Nephron (organoid): ENCODE data around the gene GANC.

ENCODE experiments used
- H3K27ac Mint-ChIP-seq, 3 experiments: 2 replicates each; pipeline ENCODE4 v1.8.0; 2020; ENCODE audit warnings: mixed read lengths in 3 of 3, mild to moderate bottlenecking in 2 of 3, moderate library complexity in 1 of 3
- H3K27me3 Mint-ChIP-seq: 2 replicates; pipeline ENCODE4 v1.8.0; 2021; ENCODE audit warnings: low read depth, mild to moderate bottlenecking, moderate library complexity, mixed read lengths
- H3K36me3 Mint-ChIP-seq: 2 replicates; pipeline ENCODE4 v1.8.0; 2020; ENCODE audit warnings: low read depth, mixed read lengths
- H3K4me1 Mint-ChIP-seq: 2 replicates; pipeline ENCODE4 v1.8.0; 2020; ENCODE audit warnings: mixed read lengths
- H3K4me3 Mint-ChIP-seq, 3 experiments: 2 replicates each; pipeline ENCODE4 v1.8.0; 2020; ENCODE audit warnings: mild to moderate bottlenecking in 3 of 3, mixed read lengths in 3 of 3, moderate library complexity in 2 of 3
- H3K9me3 Mint-ChIP-seq: 2 replicates; pipeline ENCODE4 v1.8.0; 2020; ENCODE audit warnings: mixed read lengths
- CTCF ChIP-seq, 3 experiments: fragments of 200-600 bp; sonication (generic); IDR thresholded peaks; one replicate each; pipeline ENCODE4 v1.5.0; 2021; ENCODE audit warnings: antibody characterized with exemption in 3 of 3; ENCODE audit not compliant: unreplicated experiment in 3 of 3

The GANC gene

GRCh38 chr15:42359249-42359648 is 86.2 kb downstream of the GANC start, which contains the start of gene CAPN3:
CAPN3 (plus strand) TSS chr15:42359501; CDS start chr15:42359806, 305 bp downstream.
- Mint-ChIP-seq H3K9me3 (no peaks in the 10 kb centered on the region), H3K27ac (peak within 1 kb of the TSS in 1 of 3 experiments; percentile 21), H3K4me1 (peaks cover 30% of the 10 kb centered on the region), H3K4me3 (peak within 1 kb of the TSS in 1 of 3 experiments; percentile 69), H3K36me3 (no peaks in the 10 kb centered on the region), H3K27me3 (no peaks in the 10 kb centered on the region)
- no peak for TF ChIP-seq CTCF (IDR thresholded peaks at IDR 0.05; ENCODE audit: unreplicated experiment in 3 of 3)

GRCh38 chr15:42359985-42360384 is 87.0 kb downstream of the GANC start:
- Mint-ChIP-seq H3K27me3 (no peaks in the 10 kb centered on the region), H3K4me3 (peak overlapping the region in 1 of 3 experiments; percentile 69), H3K9me3 (no peaks in the 10 kb centered on the region), H3K4me1 (peaks cover 30% of the 10 kb centered on the region), H3K36me3 (no peaks in the 10 kb centered on the region), H3K27ac (no peak overlapping the region)
- TF ChIP-seq CTCF (IDR thresholded peaks at IDR 0.05; ENCODE audit: unreplicated experiment in 3 of 3) = no peak

DNA sequence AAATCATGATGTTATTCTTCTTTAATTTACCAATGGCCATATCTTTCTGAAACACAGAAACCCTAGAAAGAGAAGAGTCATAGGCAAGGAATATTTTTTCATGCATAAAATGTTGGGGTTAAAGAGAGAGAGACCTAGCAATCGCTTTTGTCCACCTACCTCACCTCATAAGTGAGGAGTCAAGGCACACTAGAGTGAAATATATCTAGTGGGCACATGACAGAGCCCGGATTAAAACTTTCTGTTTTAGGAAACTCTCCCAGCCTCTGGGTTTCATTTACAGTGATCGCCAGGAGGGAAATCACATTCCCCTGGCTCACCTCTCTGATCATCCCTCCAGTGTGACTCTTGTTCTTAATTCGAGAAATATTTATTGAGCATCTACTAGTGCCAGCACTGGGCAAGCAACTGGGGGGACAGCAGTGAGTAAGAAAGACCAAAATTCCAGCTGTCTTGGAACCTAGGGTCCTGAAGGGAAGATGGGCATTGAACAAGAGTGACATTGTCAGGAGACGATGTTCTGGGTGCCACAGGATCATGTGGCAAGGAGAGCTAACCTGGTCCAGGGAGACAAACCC is 87.6 kb downstream of the GANC start:
- peaks cover 30% of the 10 kb centered on the region for H3K4me1 Mint-ChIP-seq
- H3K4me3 Mint-ChIP-seq = peak overlapping the region in 1 of 3 experiments; percentile 69
- no peaks in the 10 kb centered on the region for H3K9me3 Mint-ChIP-seq
- TF ChIP-seq CTCF (IDR thresholded peaks at IDR 0.05; ENCODE audit: unreplicated experiment in 3 of 3) = no peak
- no peaks in the 10 kb centered on the region for H3K27me3 Mint-ChIP-seq
- H3K27ac Mint-ChIP-seq = no peak overlapping the region
- H3K36me3 Mint-ChIP-seq = no peaks in the 10 kb centered on the region

DNA sequence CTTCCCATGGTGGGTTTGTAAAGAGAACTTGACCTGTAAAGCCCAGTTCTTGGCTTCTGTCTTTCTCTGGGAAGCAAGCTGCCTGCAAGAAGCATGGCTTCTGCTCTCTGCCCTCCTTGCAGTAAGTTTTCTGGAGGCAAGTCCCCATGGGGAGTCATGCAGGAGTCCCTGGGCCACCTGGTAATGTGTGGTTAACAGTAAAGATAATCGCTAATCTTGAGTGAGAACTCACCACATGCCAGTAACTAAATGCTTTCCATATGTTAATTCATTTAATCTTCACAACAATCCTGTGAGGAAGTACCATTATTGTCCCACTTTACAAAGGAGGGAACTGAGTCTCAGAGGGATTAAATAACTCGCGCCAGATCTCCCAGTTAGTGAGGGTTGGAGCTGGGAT is 90.5 kb downstream of the GANC start:
- Mint-ChIP-seq H3K9me3 (no peaks in the 10 kb centered on the region), H3K4me3 (no peak overlapping the region), H3K36me3 (no peaks in the 10 kb centered on the region), H3K4me1 (peaks cover 18% of the 10 kb centered on the region), H3K27me3 (peaks cover 3% of the 10 kb centered on the region), H3K27ac (no peak overlapping the region)
- TF ChIP-seq CTCF (IDR thresholded peaks at IDR 0.05; ENCODE audit: unreplicated experiment in 3 of 3) = no peak

GRCh38 chr15:42363942-42364341 is 90.9 kb downstream of the GANC start:
- no peak for TF ChIP-seq CTCF (IDR thresholded peaks at IDR 0.05; ENCODE audit: unreplicated experiment in 3 of 3)
- Mint-ChIP-seq H3K27me3 (peaks cover 3% of the 10 kb centered on the region), H3K4me3 (no peak overlapping the region), H3K4me1 (peaks cover 18% of the 10 kb centered on the region), H3K9me3 (peaks cover 2% of the 10 kb centered on the region), H3K27ac (no peak overlapping the region), H3K36me3 (no peaks in the 10 kb centered on the region)

GRCh38 chr15:42364529-42364928 is 91.5 kb downstream of the GANC start:
- no peak overlapping the region for H3K27ac Mint-ChIP-seq
- no peak overlapping the region for H3K4me3 Mint-ChIP-seq
- H3K4me1 Mint-ChIP-seq = peaks cover 12% of the 10 kb centered on the region
- H3K36me3 Mint-ChIP-seq = no peaks in the 10 kb centered on the region
- peaks cover 5% of the 10 kb centered on the region for H3K9me3 Mint-ChIP-seq
- no peak for TF ChIP-seq CTCF (IDR thresholded peaks at IDR 0.05; ENCODE audit: unreplicated experiment in 3 of 3)
- peaks cover 3% of the 10 kb centered on the region for H3K27me3 Mint-ChIP-seq
